ENCODE measurements around the gene GRM7.

GRM7 gene

GRCh38 chr3:7397097-7397496 lies 536.2 kb downstream of the GRM7 start:
- no peak for DNase-seq (ENCODE audit: low read depth in 2 of 2)

DNA sequence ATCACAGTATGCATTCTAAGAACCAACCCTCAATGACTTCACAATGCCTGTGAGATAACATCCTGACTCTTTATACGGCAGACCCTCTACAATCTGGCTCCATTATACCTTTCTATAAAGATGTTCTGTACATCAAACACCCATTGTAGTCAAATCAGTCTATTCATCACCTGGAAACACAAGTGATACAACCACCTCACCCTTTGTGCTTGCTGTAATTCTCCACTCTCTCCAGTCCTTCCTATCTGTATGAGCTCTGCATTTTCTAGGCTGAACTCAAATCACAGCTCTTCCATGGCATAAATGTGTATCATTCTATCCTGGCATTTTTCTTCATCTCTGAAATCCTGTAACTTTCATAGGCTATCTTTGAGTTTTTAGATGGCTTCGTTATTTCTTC lies 539.4 kb downstream of the GRM7 start:
- DNase-seq (ENCODE audit: low read depth in 2 of 2) = no peak

- no peak for DNase-seq (ENCODE audit: low read depth in 2 of 2)
Measured at GRCh38 chr3:7401418-7401817, 540.5 kb downstream of the GRM7 start.

GRCh38 chr3:7407107-7407506 lies 546.2 kb downstream of the GRM7 start:
- no peak for DNase-seq (ENCODE audit: low read depth in 2 of 2)

DNA sequence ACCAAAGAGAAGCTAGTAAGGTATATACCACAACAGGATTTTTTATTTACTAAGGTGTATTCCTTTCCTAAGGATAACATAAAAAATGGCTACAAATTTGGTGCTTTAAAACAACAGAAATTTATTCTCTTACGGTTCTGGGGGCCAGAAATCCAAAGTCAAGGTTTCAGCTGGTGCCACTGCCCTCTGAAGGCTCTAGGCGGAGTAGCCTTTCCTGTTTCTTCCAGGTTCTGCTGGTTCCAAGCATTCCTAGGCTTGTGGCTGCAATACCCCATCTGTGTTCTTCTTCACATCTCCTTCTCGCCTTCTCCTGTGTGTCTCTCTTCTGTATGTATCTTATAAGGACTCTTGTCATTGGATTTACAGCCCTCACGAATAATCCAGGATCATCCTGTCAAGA lies 549.9 kb downstream of the GRM7 start:
- DNase-seq (ENCODE audit: low read depth in 2 of 2) = no peak

GRCh38 chr3:7421065-7421464 lies 560.1 kb downstream of the GRM7 start:
- no peak for DNase-seq (ENCODE audit: low read depth in 2 of 2)

DNA sequence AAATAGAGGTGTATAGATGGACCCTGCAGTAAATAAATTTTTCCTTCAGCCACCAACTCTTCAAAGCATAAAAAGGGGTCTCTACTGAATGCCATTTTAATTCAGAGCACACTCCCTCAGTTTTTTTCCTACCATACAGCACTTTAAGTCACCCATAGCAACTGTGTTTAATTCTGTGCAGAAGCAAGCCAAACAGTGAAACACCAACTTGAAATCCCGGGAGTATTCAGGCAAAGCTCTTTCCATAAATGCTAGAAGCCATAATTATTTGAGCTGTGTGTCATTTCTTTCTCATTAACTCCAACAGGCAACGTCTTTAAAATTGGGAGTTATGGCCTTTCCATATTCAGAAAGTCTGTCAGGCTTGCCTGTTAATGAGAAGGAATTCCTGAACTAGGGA lies 562.1 kb downstream of the GRM7 start:
- no peak for DNase-seq (ENCODE audit: low read depth in 2 of 2)

DNA sequence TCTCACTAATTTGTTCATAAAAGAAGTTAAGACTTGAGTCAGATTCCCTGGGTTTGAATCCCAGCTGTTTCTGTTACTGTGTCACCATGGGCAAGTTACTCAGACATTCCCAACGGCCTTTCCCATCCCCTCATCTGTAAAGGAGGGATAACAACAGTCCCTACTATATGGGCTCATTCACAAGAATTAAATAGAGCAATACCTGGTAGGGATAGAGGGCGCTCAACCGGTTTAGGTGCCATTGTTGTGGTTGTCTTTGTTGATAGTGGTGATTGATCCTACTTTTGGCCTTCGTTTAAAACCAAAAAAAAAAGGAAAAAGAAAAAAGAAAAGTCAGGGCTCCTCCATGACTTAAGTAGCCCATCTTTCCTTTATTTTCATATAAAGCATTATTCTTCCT lies 563.1 kb downstream of the GRM7 start:
- no peak for DNase-seq (ENCODE audit: low read depth in 2 of 2)

- DNase-seq (ENCODE audit: low read depth in 2 of 2) = no peak
Measured at GRCh38 chr3:7428206-7428718, 567.3 kb downstream of the GRM7 start.

DNA sequence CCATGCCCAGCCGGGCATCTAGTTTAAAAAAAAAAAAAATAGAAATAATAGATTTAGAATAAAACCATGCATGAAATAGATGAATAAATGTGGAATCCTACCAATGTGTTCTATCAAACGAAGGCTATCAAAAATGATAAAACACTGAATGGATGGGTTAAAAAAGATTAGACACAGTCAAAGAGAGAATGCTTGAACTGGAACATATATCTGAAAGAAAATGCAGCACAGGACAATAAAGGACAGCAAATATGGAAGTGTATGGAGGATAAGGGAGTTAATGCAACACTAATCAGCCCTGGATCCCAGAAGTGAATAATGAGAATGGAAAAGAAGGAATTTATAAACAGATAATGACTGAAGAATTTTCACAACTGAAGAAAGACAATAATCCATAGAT lies 571.7 kb downstream of the GRM7 start:
- DNase-seq (ENCODE audit: low read depth in 2 of 2) = no peak

GRCh38 chr3:7433073-7433472 lies 572.2 kb downstream of the GRM7 start:
- no peak for DNase-seq (ENCODE audit: low read depth in 2 of 2)

DNA sequence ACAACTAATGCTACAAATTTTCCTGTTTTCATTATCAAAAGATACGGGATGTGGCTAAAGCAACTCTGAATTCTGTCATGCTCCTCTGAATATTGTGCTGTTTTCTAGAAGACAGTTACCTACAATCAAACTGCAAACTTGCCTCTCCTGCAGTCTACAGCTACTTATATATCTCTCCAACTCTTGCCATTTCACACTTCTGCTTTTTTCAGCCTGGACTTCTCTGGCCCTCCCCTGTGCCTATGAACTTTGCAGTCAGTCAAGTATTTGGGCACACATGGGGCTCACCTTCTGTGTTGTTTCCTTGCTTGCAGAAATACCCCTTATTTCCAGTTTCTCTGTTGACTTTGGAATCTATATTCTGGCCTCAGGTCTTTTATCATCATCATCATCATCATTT lies 575.6 kb downstream of the GRM7 start:
- no peak for DNase-seq (ENCODE audit: low read depth in 2 of 2)

DNA sequence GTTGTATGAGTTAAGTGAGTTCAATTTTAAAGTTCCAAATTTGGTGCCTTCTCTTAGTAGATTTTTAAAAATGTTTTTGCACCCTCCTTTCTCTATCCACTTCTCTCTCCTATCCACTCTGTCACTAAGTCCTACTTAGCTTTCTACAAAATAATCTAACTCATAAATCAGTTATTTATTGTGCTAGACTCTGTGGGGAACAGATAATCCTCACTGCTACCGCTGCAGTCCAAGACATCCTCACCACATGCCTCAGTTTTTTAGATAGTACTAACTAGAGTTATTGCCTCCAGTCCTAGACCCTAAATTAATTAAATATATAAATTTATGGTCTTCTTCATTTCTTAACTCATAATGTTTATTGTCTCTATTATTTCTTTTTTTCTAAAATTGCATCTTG lies 576.3 kb downstream of the GRM7 start:
- DNase-seq (ENCODE audit: low read depth in 2 of 2) = no peak

DNA sequence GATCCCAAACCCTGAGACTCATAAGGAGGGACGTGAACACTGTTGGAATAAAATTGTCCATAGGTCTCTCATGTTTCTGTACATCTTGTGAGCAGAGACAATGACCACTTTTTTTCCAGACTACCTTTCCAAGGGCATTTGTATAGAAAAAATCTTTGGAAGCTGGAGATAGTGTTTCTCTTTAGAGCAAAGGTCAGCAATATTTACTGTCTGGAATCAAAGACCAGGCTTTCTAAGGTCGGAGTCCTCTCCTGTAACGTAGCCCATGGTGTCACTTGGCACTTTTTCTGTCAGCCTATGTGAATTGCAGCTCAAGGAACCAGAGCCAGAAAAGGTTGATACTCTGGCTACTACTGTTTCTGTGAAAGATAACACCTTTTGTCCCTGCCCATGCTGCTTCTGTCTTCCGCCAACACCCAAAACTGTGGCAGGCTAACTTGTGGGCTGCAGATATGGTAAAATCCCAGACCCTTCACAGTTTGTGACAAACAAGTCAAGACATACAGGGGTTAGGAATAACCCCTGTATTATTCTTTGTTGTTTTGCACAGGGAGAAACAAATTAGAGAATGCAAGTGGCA lies 578.3 kb downstream of the GRM7 start:
- DNase-seq (ENCODE audit: low read depth in 2 of 2) = no peak

DNA sequence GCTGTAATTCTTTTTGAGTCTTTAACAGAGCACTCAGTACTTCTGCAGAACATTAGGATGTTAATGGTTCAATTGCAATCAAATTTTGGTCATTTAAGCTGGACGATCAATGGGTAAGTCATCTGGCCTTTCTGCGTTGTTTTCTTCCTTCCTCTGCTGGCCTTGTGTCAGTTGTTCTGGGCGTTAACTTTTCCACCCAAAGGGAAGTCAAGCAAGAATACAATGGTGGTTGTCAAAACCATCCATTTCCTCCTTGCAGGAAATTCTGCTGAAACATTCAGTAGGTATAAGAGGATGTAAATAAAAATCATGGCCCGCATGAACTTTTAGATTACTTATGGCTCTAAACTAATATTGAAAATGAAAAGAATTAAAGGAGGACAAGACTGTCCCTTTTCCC lies 584.0 kb downstream of the GRM7 start:
- no peak for DNase-seq (ENCODE audit: low read depth in 2 of 2)

DNA sequence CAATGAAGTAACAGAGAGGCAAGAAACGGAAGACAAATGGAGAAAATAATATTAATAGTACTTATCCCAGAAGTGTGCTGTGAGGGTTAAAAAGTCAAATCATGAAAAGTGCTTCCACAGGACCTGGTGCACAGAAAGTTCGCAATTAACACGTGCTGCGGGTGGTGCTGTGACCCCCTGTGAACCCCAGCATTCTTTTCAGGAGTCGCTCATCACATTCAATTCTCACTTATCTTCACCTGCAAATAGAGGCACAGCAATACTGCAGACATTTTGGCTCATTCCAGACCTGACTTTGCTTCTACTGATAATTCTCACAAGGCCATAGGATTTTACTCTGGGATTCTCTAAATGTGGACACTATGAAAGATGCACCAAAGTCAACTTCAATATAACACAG lies 584.4 kb downstream of the GRM7 start:
- DNase-seq (ENCODE audit: low read depth in 2 of 2) = no peak

- DNase-seq (ENCODE audit: low read depth in 2 of 2) = no peak
Measured at GRCh38 chr3:7447197-7447769, 586.4 kb downstream of the GRM7 start.

DNA sequence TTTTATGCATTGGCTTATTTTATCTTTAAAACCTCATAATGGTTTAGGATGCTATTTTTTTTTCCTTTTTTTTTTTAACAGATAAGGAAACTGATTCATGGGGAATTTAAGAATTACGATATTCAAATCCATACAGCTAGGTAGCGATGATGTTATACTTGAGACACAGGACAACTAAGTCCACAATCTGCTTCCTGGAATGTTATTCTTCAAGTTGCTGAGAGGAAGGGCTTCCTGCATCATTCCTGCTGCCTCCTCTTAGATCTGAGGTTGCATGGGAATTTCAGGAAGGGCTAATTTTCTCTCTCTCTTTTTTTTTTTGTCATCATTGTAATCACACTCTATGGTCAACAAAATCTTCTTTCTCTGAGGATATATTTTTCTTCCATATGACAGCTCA lies 595.5 kb downstream of the GRM7 start:
- no peak for DNase-seq (ENCODE audit: low read depth in 2 of 2)

- DNase-seq (ENCODE audit: low read depth in 2 of 2) = no peak
Measured at GRCh38 chr3:7461202-7461825, 600.4 kb downstream of the GRM7 start.

- DNase-seq (ENCODE audit: low read depth in 2 of 2) = no peak
Measured at GRCh38 chr3:7469866-7470265, 609.0 kb downstream of the GRM7 start.

- DNase-seq (ENCODE audit: low read depth in 2 of 2) = no peak
Measured at GRCh38 chr3:7484636-7485035, 623.7 kb downstream of the GRM7 start.

- no peak for DNase-seq (ENCODE audit: low read depth in 2 of 2)
Measured at GRCh38 chr3:7487763-7488162, 626.8 kb downstream of the GRM7 start.

DNA sequence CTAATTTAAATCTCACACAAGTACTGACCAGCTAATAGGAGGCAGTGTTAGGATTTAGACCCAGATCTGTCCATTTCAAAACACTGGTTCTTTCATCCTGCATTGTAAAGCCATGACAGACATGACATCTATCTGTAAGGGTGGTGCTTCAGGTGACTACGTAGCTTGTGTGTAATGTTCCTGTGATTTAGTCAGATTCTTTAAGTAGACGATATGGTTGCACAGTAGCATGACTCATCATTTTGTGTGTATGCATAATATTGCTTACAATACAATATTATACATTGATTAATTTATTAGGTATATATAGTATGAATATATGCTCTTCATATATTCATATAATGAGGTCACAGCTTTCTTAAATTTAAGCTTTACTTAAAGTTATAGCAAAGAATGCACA lies 628.5 kb downstream of the GRM7 start:
- DNase-seq (ENCODE audit: low read depth in 2 of 2) = no peak

DNA sequence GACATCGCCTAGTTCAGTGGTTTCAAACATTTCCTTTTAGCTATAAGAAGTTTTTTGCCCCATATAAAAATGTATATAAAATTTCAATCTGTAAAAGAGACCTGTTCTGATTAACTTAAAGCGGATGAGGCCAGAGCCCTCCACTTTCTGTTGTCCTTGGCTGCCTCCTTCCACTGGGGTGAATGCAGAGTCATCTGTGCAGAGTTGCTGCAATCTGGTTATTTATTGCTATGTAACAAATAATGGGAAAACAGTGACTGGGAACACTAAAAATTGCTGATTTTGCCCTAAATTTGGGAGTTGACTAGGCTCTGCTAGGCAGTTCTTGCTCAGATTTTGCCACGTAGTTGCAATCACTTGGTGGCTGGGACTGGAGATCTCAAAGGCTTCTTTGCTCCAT lies 637.8 kb downstream of the GRM7 start:
- no peak for DNase-seq (ENCODE audit: low read depth in 2 of 2)
